GM12878 (cell line): ENCODE measurements around the gene JUN. TPM values are rescaled to one million over a fixed set of nuclear protein-coding genes. Genes with fewer than 3 reads are reported as not detected.

Experiments
- ATAC-seq: fragments of 200-7000 bp; cut with Tn5 transposase; 3 replicates; pipeline ENCODE4 v1.9.1; 2020; ENCODE audit warnings: mild to moderate bottlenecking, moderate library complexity
- BruUV-seq: library from RNA; stranded (reverse); fragments of 400-500 nt; replicated peaks from 2 replicates; lab custom pipeline; 2021; lab: Mats Ljungman, UMichigan
- CTCF ChIA-PET: fragments of 300-600 bp; sonication (Branson Sonifier 250); formaldehyde crosslinking; extraction: SDS; loops from one replicate; lab custom pipeline; 2021; ENCODE audit warnings: inconsistent platforms; lab: Yijun Ruan, JAX
- POLR2A ChIA-PET: fragments of 350-600 bp; formaldehyde crosslinking; extraction: SDS; loops from one replicate; lab custom pipeline; 2021; ENCODE audit warnings: inconsistent platforms; lab: Charles Lee
- RAD21 ChIA-PET: fragments of 300-600 bp; sonication (Branson Sonifier 250); formaldehyde crosslinking; loops from one replicate; lab custom pipeline; 2023; ENCODE audit warnings: antibody characterized with exemption; ENCODE audit not compliant: unreplicated experiment; lab: Charles Lee
- SMC1A ChIA-PET: fragments of 300-600 bp; sonication (Branson Sonifier 250); formaldehyde crosslinking; loops from one replicate; lab custom pipeline; 2023; ENCODE audit not compliant: unreplicated experiment, uncharacterized antibody; lab: Charles Lee
- DNase-seq: peaks from one replicate; pipeline ENCODE4 v3.0.0-alpha.2; 2011; ENCODE audit warnings: low read depth, low spot score
- FAIRE-seq: peaks from 3 replicates; lab custom pipeline; 2011; peaks lifted over from hg19 to GRCh38; lab: Jason Lieb, UNC
- H2AFZ ChIP-seq: 2 replicates; pipeline ENCODE4 v1.6.0; 2011; ENCODE audit warnings: low read depth, low read length, control low read depth; ENCODE audit not compliant: control insufficient read depth
- H3K27ac ChIP-seq: 2 replicates; pipeline ENCODE4 v1.5.1; 2011; ENCODE audit warnings: control low read depth; ENCODE audit not compliant: control insufficient read depth, insufficient read depth
- H3K27me3 ChIP-seq, 2 experiments: replicated peaks in 1 of 2; 2 replicates each; pipeline versions ENCODE4 v1.6.0 to v1.6.1; 2011; ENCODE audit warnings: low read length in 1 of 2; ENCODE audit not compliant: control insufficient read depth in 2 of 2, insufficient read depth in 2 of 2
- H3K36me3 ChIP-seq, 2 experiments: 2 replicates each; pipeline ENCODE4 v1.5.1; 2011; ENCODE audit warnings: low read length in 1 of 2; ENCODE audit not compliant: control insufficient read depth in 2 of 2, insufficient read depth in 2 of 2
- H3K4me1 ChIP-seq: 2 replicates; pipeline ENCODE4 v1.6.1; 2011; ENCODE audit warnings: mild to moderate bottlenecking, low read length, moderate library complexity, mixed read lengths; ENCODE audit not compliant: control insufficient read depth, insufficient read depth
- H3K4me2 ChIP-seq: 2 replicates; pipeline ENCODE4 v1.6.0; 2011; ENCODE audit warnings: control low read depth; ENCODE audit not compliant: control insufficient read depth, insufficient read depth
- H3K4me3 ChIP-seq: fragments of 200-600 bp; sonication (generic); 2 replicates; pipeline ENCODE4 v1.5.1; 2016
- H3K79me2 ChIP-seq: 2 replicates; pipeline ENCODE4 v1.6.0; 2011; ENCODE audit warnings: low read length; ENCODE audit not compliant: control insufficient read depth, insufficient read depth
- H3K9ac ChIP-seq: 2 replicates; pipeline ENCODE4 v1.8.0; 2011; ENCODE audit warnings: low read length, control low read depth, mixed read lengths; ENCODE audit not compliant: control insufficient read depth, insufficient read depth
- H3K9me3 ChIP-seq: replicated peaks from 3 replicates; pipeline ENCODE4 v1.5.1; 2011; ENCODE audit warnings: mild to moderate bottlenecking, low read length; ENCODE audit not compliant: control insufficient read depth, insufficient read depth
- H4K20me1 ChIP-seq: 2 replicates; pipeline ENCODE4 v1.6.0; 2011; ENCODE audit not compliant: control insufficient read depth, insufficient read depth
- CEBPB ChIP-seq, 2 experiments: fragments of 150-350 bp in 1 of 2; IDR thresholded peaks; 2 replicates each; pipeline ENCODE4 v1.6.1; 2012 to 2014; ENCODE audit warnings: low read depth in 2 of 2, low read length in 2 of 2, borderline replicate concordance in 1 of 2, inconsistent platforms in 1 of 2
- DPF2 ChIP-seq: fragments of 450-650 bp; IDR thresholded peaks from 2 replicates; pipeline ENCODE4 v1.6.1; 2017; ENCODE audit warnings: mild to moderate bottlenecking
- RELA ChIP-seq: fragments of 450-650 bp; IDR thresholded peaks from 2 replicates; pipeline ENCODE4 v1.8.0; 2014; ENCODE audit warnings: borderline replicate concordance; ENCODE audit not compliant: partially characterized antibody
- ZBTB11 ChIP-seq: fragments of 450-650 bp; formaldehyde crosslinking; IDR thresholded peaks from 2 replicates; pipeline ENCODE4 v1.5.0; 2022; ENCODE audit warnings: mild to moderate bottlenecking, missing genetic modification characterization
- ZNF24 ChIP-seq: fragments of 450-650 bp; IDR thresholded peaks from 2 replicates; pipeline ENCODE4 v1.6.1; 2017; ENCODE audit warnings: antibody characterized with exemption, mild to moderate bottlenecking
- WGBS: methylation state at CpG from one replicate; pipeline ENCODE4 v1.1.6; 2016; ENCODE audit warnings: low lambda C conversion rate; ENCODE audit not compliant: insufficient replicate concordance, insufficient coverage; ENCODE audit errors: missing lambda C conversion rate; 5-methylcytosine and 5-hydroxymethylcytosine counted together
- in situ Hi-C: fragments of 300-500 bp; cut with MboI; formaldehyde crosslinking; loops from 9 replicates; pipeline ENCODE4 v1.14.3; 2018; ENCODE audit warnings: mixed read lengths
- intact Hi-C: fragments of 100-400 bp; cut with micrococcal nuclease; formaldehyde crosslinking; loops from one replicate; pipeline ENCODE4 v1.14.2; 2022; ENCODE audit not compliant: unreplicated experiment
- polyA plus RNA-seq, 11 experiments: library from polyadenylated mRNA; depleted of rRNA in 4 of 11; unstranded in 6 of 11; stranded (reverse) in 5 of 11; fragments of >200 nt; fragmentation: Nextera tagmentation in 4 of 11; fragmentation: Illumina TruSeq in 1 of 11; extraction: Ambion mirVana in 4 of 11; extraction: Trizol in 1 of 11; gene quantifications; 1 replicate in 1 of 11; 2 replicates in 10 of 11; pipeline versions ENCODE4 v1.2.1 to v1.2.3, GENCODE V29; 2011 to 2016; ENCODE audit warnings: inconsistent platforms in 2 of 11, missing spikeins in 2 of 11, low read depth in 1 of 11
- total RNA-seq, 4 experiments: library from RNA; depleted of rRNA in 3 of 4; stranded (reverse); fragments of >200 nt in 3 of 4; fragmentation: Illumina TruSeq in 1 of 4; extraction: Trizol in 1 of 4; gene quantifications; 2 replicates each; pipeline versions ENCODE4 v1.2.1 to v1.2.3, GENCODE V29; 2013 to 2021

JUN gene
- total and polyA plus RNA-seq, 10 of the 15 experiments (the other 5 are each of a cell fraction or from before 2014, with no cell fraction given) = 0.18 to 8.4 (median 2.8) TPM

DNA sequence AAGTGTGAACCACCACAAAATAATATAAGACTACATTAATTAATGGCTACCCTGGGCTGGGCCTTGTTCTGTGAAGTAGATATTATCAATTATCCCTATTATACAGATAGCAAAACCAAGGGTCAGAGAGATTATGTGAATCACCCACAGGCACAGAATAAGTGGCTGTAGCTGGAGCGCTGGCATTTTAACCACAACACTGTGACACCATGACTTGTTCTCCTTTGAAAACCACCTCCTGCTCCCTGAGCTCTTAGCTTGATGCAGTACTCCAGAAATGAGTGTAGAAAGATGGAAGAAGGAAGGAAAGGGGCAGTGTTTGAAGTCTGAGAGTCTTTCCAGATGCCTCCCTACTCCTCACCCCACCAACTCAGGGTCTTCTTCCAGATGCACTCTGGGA is 29.5 kb upstream of the JUN start (continued):
- TF ChIP-seq ZBTB11 (CRISPR knock-in tag) (no peak), DPF2 (no peak)

- Histone ChIP-seq H2AFZ (no peak overlapping the region), H3K9me3 (no peaks in the 10 kb centered on the region), H3K79me2 (no peaks in the 10 kb centered on the region), H3K36me3 (no peaks in the 10 kb centered on the region), H3K4me3 (no peak overlapping the region), H4K20me1 (no peaks in the 10 kb centered on the region), H3K4me1 (peaks cover 17% of the 10 kb centered on the region), H3K27me3 (no peaks in the 10 kb centered on the region), H3K4me2 (no peak overlapping the region), H3K9ac (no peak overlapping the region), H3K27ac (no peak overlapping the region)
- no peak for TF ChIP-seq RELA
- no peak for TF ChIP-seq ZNF24
- no peak for TF ChIP-seq CEBPB (IDR thresholded peaks at IDR 0.05; ENCODE audit: borderline replicate concordance in 1 of 2, low read depth in 2 of 2, low read length in 2 of 2)
- 0% methylated on average over 4 of the region's 4 CpGs for WGBS
- ChIA-PET SMC1A (no interaction called here), CTCF (interaction anchor here (0.9 kb wide), 1 partner anchor 9 kb away, joined by 4 read pairs; no protein-coding TSS in a partner anchor), RAD21 (no interaction called here), POLR2A (no interaction called here)
- no peak for FAIRE-seq
- in situ Hi-C loops (no loop called here), intact Hi-C loops (no loop called here)
- no TSS peak for BruUV-seq
- DNase-seq = no peak
- no peak for ATAC-seq
Measured at GRCh38 chr1:58812926-58813325, 29.1 kb upstream of the JUN start.
